ENCODE results near the gene DLGAP4. TPM values are rescaled to one million over a fixed set of nuclear protein-coding genes. Genes with fewer than 3 reads are reported as not detected.
"Not testable (repeated sequence)": the region's sequence is repeated elsewhere in the genome, so short reads cannot be mapped to it uniquely, and the experiment has no call there.

The DLGAP4 gene
- total and polyA plus RNA-seq, 10 of the 15 experiments (the other 5 are each of a cell fraction or from before 2014, with no cell fraction given) = 0.42 to 43.3 (median 19.0) TPM

- TF ChIP-seq CUX1 (IDR thresholded peaks at IDR 0.05; ENCODE audit: insufficient replicate concordance, low read depth, low read length) (no peak), IRF4 (IDR thresholded peaks at IDR 0.05; ENCODE audit: low read depth, low read length) (no peak), SIN3A (IDR thresholded peaks at IDR 0.05; ENCODE audit: low read depth, low read length) (no peak), ZNF622 (IDR thresholded peaks at IDR 0.05) (no peak), ZBTB11 (CRISPR knock-in tag; IDR thresholded peaks at IDR 0.05) (no peak), ZZZ3 (IDR thresholded peaks at IDR 0.05; ENCODE audit: control insufficient read depth, insufficient read length, low read depth) (no peak), RELA (IDR thresholded peaks at IDR 0.05; ENCODE audit: borderline replicate concordance, partially characterized antibody) (no peak), NR2C2 (IDR thresholded peaks at IDR 0.05; ENCODE audit: borderline replicate concordance, control insufficient read depth, insufficient read length, low read depth) (no peak), TCF7 (IDR thresholded peaks at IDR 0.05; ENCODE audit: borderline replicate concordance) (no peak), SRF (IDR thresholded peaks at IDR 0.05; ENCODE audit: low read depth in 2 of 2, low read length in 2 of 2) (no peak)
Observed at GRCh38 chr20:36521526-36521925, 215.4 kb downstream of the DLGAP4 start (continued).

- ChIA-PET POLR2A (interaction anchor here (0.6 kb wide), 1 partner anchor 38 kb away, joined by 3 read pairs; no protein-coding TSS in a partner anchor), CTCF (interaction anchor here (0.9 to 1.1 kb wide), 2 partner anchors 73 to 232 kb away, joined by 3 read pairs; no protein-coding TSS in a partner anchor)
- H3K36me3 ChIP-seq (ENCODE audit: control insufficient read depth in 2 of 2, insufficient read depth in 2 of 2, low read length in 1 of 2) = peaks cover 13% of the 10 kb centered on the region in 2 experiments; a peak in 3 of 4 replicates
- in situ Hi-C loops (cut with MboI); H3K27me3 ChIP-seq (replicated peaks in 1 of 2; ENCODE audit: control insufficient read depth in 2 of 2, insufficient read depth in 2 of 2, low read length in 1 of 2); RAD21 ChIA-PET (ENCODE audit: unreplicated experiment); DNase-seq (ENCODE audit: low read depth, low spot score); ATAC-seq; SMC1A ChIA-PET (ENCODE audit: uncharacterized antibody, unreplicated experiment); H3K4me1 ChIP-seq (ENCODE audit: control insufficient read depth, insufficient read depth, low read length); BruUV-seq (replicated peaks); FAIRE-seq; H3K27ac ChIP-seq (ENCODE audit: control insufficient read depth, insufficient read depth); H2AFZ ChIP-seq (ENCODE audit: control insufficient read depth, low read depth, low read length); H3K9ac ChIP-seq (ENCODE audit: control insufficient read depth, insufficient read depth, low read length); H3K4me3 ChIP-seq; H3K9me3 ChIP-seq (replicated peaks; ENCODE audit: control insufficient read depth, insufficient read depth, low read length); H3K4me2 ChIP-seq (ENCODE audit: control insufficient read depth, insufficient read depth); intact Hi-C loops (cut with micrococcal nuclease; ENCODE audit: unreplicated experiment); H4K20me1 ChIP-seq (ENCODE audit: control insufficient read depth, insufficient read depth); H3K79me2 ChIP-seq (ENCODE audit: control insufficient read depth, insufficient read depth, low read length): not testable (repeated sequence)
- 96% methylated on average over 7 of the region's 7 CpGs for WGBS (ENCODE audit: insufficient coverage, insufficient replicate concordance, low lambda C conversion rate, missing lambda C conversion rate)
Observed at GRCh38 chr20:36522412-36522811, 216.3 kb downstream of the DLGAP4 start.

Measured in GM12878 (cell line).